GM19397 (cell line): ENCODE results near the gene GABPA.
A peak's percentile ranks its signal among the peaks of the same experiment; 100 is the strongest.
"Not testable (repeated sequence)": the region's sequence is repeated elsewhere in the genome, so short reads cannot be mapped to it uniquely, and the experiment has no call there.

Experiments
- ATAC-seq: cut with Tn5 transposase; IDR thresholded peaks from one replicate; pipeline ENCODE4 v1.9.1; 2021; ENCODE audit warnings: mild to moderate bottlenecking, moderate library complexity; ENCODE audit not compliant: unreplicated experiment

GABPA gene

DNA sequence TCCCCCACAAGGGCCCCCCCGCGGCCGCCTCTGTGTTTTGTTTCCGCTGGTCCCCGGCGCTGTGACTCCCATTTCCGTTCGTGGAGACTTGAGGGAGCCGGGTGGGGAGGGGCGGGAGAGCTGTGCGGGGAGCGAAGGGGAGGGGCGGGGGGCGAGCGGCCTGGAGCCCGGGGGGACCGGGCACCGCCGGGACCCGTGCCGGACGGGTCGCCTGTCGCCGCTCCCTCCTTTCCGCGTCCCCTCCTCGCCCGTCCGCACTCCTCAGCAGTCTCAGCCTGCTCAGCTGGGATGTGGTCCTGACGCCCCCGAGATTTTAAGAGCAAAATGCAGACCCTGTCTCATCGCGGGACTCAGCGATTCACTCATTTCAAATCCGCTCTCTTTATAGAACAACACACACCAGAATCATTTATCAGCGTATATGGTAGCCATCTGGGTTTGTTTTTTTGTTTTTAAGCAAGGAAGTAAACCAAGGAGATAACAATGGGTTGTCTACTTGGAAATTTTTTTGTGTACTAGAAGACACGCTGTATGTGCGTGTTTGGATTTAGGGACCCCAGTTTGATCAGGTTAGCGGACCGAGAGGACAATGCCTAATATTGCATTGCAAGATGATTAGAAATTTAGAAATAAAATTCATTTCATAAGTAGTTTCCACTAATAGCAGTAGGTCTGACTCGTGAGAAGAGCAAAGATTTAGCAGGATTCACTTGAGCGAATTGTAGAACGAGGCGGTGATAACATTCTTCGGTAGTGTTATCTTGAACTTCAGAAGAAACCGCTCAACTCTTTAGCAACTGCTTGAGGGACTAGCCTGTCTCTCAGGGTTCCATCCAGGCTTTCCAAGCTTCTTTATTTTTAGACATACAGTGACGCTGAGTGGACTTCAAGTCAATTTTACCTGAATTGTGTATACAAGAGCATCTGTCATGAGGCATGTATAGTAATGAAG, 1.1 kb downstream of the GABPA start:
- peak; percentile 5 for ATAC-seq

- no peak for ATAC-seq
Measured at GRCh38 chr21:25737421-25737820, 2.6 kb downstream of the GABPA start.

DNA sequence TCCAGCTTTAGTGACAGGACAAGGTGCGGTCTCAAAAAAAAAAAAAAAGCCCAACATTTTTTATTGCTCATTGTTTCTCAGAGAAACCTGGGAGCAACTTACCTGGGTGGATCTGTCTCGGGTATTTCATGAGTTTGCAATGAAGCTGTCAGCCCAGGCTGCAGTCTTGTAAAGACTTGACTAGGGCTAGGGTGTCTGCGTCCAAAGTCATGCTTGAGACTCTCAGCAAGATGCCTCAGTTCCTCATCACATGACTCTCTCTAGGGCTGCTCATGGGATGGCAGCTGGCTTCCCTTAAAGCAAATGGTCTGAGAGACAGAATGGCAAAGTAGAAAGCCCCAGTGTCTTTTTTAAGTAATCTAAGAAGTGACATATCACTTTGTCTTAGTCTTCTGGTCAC, 8.1 kb downstream of the GABPA start:
- no peak for ATAC-seq

DNA sequence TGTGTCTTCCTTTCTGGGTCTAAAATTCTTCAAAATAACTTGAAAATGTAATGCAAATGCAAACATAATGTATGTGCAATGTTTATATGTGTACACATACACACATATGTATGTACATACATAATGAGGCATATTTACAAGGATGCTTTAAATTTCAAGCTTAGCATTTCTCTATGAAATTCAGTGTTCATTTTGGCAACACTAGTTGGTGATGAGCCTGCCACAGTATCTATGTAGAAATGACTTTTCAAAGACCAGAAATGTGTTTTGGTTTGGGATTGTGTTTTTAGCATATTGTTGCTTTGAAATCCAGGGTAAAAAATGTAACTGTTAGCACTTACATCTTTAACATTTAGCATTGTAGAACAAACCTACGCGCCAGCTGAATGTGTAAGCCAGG, 10.1 kb downstream of the GABPA start:
- ATAC-seq, result no peak

- ATAC-seq, result no peak
Measured at GRCh38 chr21:25750085-25750484, 15.3 kb downstream of the GABPA start.

DNA sequence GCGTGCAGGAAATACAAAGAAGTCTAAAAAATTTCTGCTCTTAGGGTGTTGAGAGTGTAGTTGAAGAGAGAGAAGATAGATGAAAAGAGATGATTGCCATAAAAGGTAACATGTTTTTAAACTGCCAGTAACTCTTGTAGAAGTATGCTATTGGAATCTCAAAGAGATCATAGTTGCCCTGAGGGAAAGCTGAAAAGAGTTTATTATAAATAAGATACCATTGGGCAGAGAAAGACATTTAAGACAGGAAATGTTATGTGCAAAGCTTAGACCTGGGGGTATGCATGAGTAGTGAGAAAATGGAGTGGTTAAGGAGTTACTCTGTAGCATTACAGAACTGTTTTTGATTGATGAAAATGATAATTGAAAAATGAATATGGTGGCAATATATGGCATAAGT, 17.6 kb downstream of the GABPA start:
- ATAC-seq, result no peak

- ATAC-seq, result no peak
Measured at GRCh38 chr21:25756190-25756932, 21.6 kb downstream of the GABPA start.

GRCh38 chr21:25757531-25757930, 22.8 kb downstream of the GABPA start:
- ATAC-seq, result no peak

DNA sequence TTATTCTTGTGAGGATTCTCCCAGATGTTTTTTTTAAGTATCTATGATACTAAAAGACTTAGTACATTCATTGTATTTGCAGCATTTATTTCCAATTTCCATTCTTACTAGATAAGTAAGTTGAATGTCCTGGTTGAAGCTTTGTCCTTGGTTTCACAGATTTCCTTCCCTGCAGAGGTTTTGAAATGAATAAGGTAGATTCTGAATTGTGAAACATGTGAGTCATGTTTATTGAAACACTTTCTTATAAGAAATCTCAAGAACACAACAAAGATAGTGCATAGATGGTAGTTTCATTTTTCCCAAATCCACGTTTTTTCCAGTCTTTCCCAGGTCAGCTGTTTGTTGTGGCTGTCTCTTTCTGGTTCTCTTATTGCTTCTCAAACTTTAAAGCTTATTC, 24.8 kb downstream of the GABPA start:
- ATAC-seq, result no peak

- ATAC-seq, result no peak
Measured at GRCh38 chr21:25760061-25760460, 25.3 kb downstream of the GABPA start.

DNA sequence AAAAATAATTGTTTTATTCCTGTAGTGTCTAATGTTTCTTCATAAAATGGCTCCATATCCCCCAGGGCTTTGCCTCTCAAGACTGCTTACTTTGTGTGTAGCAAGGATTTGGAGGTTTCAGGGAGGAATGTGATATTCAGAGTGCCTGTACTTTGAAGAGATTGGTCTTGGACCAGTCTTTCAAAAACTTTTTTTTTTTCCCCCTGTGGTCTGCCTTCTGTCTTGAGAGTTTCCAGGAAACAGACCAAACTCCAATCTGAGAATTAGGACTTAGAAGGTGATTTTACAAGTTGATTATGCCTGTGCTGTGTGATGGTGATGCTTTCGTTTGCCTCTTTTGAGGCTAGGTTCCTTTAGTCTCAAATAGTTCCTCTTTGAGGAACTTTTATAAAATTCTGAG, 25.9 kb downstream of the GABPA start:
- no peak for ATAC-seq

DNA sequence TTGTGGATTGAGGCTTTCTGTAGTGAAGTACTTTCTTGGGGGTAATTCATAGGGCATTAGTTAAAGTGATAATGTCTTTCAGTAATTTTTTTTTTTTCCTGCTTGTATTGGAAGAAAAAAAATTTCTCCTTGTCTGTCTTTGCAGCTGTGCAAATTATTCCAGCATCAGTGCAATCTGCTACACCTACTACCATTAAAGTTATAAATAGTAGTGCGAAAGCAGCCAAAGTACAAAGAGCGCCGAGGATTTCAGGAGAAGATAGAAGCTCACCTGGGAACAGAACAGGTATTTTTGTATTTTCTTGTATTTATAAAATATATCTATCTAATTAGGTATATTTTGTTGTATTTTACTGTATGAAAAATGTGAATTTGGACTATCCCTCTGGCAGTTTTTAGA, 29.3 kb downstream of the GABPA start:
- no peak for ATAC-seq

GRCh38 chr21:25767921-25768320, 33.1 kb downstream of the GABPA start:
- ATAC-seq, result no peak

DNA sequence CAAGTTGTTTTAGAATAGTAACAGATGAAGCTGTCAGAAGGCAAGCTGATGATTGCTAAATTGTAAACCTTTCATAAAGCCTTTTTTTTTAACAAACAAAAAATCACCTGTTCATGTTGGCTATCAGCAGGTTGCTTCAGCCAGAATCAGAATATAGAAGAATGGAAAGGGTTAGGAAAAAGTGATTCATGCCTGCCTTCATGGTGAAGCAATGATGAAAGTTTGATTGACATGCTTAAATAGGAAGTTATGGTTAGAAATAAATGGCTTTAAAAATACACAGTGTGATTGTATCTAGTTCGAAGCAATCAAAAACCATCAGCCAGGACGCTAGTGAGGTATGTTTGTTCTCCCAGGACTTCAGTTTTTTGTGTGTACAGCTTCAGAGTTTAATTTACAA, 37.9 kb downstream of the GABPA start:
- ATAC-seq, result no peak

DNA sequence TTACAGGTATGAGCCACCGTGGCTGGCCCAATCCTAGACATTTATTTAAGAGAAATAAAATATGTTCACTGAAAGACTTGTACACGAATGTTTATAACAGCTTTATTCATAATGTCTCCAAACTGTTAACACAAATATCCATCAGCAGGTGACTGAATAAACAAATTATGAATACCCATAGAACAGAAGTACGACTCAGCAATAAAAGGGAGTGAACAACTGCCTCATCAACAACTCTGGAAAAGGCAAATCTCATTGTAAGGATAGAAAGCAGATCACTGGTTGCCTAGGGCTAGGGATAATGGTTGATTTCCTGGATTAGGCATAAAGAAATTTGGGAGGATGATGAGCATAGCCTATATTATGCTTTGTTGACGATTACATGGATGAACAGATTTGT, 41.7 kb downstream of the GABPA start:
- no peak for ATAC-seq

DNA sequence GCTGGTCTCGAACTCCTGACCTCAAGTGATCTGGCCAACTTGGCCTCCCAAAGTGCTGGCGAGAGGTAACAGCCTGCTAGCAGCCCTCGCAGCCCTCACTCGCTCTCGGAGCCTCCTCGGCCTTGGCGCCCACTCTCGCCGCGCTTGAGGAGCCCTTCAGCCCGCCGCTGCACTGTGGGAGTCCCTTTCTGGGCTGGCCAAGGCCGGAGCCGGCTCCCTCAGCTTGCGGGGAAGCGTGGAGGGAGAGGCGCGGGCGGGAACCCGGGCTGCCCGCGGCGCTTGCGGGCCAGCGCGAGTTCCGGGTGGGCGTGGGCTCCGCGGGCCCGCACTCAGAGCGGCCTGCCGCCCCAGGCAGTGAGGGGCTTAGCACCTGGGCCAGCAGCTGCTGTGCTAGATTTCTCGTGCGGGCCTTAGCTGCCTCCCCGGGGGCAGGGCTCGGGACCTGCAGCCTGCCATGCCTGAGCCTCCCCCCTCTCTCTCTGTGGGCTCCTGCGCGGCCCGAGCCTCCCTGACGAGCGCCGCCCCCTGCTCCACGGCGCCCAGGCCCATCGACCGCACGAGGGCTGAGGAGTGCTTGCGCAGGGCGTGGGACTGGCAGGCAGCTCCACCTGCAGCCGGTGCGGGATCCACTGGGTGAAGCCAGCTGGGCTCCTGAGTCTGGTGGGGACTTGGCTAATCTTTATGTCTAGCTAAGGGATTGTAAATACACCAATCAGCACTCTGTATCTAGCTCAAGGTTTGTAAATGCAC, 43.5 kb downstream of the GABPA start:
- ATAC-seq, result not testable (repeated sequence)

DNA sequence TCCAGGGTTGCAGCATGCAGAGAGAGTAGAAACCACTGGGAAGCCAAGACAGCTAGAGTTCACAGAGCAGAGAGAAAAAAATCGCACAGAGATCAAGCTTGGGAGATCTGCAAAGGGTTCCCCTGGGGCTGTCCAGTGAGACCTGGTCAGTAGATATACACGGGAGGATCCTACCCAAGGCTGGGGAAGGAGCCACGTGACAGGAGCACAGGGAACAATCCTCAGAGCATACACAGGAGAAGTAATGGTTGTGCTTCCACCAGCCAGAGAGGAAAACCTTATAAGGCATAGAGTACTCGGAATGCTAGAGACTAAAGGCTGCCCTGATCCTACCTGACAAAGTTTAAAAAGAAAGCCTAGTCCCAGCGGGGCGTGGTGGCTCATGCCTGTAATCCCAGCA, 53.9 kb downstream of the GABPA start:
- no peak for ATAC-seq

- peak; percentile 72 for ATAC-seq
Measured at GRCh38 chr21:25790122-25790877, 55.5 kb downstream of the GABPA start.

- ATAC-seq, result no peak
Measured at GRCh38 chr21:25790878-25791204, 56.1 kb downstream of the GABPA start.

GRCh38 chr21:25791319-25791718, 56.5 kb downstream of the GABPA start:
- no peak for ATAC-seq
